SIG-M5 treated with dmso at 0.1 percent for 504 hours (cell line): Measurements from ENCODE around the gene SSBP2.
"Not testable (repeated sequence)": the region's sequence is repeated elsewhere in the genome, so short reads cannot be mapped to it uniquely, and the experiment has no call there.

ENCODE experiments used
- DNase-seq: peaks from one replicate; lab custom pipeline; 2025; ENCODE audit not compliant: unreplicated experiment; lab: John Stamatoyannopoulos, UW

SSBP2 gene

DNA sequence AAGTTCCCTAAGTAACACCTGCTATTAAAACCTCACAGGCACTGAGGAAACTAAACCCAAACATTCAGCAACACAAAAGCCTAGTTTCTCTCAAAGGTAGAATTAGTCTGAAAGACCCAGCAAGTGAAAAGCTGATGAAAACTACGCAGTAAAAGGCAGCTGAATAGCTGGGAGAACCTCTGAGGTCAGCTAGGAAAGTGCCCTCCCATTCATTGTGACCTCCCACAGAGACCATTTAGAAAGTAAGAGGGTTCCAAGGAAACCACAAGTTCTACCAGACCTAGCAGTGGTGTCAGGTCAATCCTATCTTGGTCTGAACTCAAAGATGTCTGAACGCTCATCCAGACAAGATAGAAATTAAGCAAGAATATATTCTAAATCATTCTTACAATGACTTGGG lies 144.7 kb downstream of the SSBP2 start:
- no peak for DNase-seq

- DNase-seq, result no peak
Observed at GRCh38 chr5:81605299-81605698, 145.6 kb downstream of the SSBP2 start.

- no peak for DNase-seq
Observed at GRCh38 chr5:81604193-81604592, 146.7 kb downstream of the SSBP2 start.

- no peak for DNase-seq
Observed at GRCh38 chr5:81601919-81602318, 149.0 kb downstream of the SSBP2 start.

GRCh38 chr5:81592085-81592484 lies 158.8 kb downstream of the SSBP2 start:
- not testable (repeated sequence) for DNase-seq

- no peak for DNase-seq
Observed at GRCh38 chr5:81590498-81591384, 160.2 kb downstream of the SSBP2 start.

DNA sequence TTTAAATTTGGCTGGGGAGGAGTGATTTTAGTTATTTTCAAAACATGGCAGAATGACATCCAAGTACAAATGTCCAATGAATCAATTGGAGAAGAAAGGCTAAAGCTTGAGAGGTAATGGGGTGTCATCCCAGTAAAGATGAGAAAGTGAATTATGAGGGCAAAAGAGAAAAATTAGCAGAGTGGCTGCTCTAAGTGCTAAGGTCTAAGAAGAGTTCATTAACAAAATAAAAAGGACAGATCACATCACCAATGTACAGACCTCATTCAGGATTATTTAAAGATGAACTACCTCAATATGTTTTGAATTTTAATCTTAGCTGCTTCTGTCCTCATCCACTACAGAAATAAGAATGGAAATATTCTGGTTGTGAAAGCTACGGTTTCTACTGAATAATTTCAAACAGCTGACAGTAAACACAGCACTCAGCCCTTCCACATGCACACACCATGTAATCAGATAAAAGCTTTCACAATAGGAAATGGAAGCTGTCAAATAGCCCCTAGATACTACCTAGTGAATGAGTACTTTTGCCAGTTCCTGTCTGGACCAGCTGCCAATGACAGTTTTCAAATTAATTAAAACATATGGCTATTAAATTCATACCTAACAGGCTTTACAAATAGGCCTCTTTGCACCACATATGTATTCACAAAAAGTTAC lies 171.5 kb downstream of the SSBP2 start:
- peak; percentile 38 for DNase-seq

DNA sequence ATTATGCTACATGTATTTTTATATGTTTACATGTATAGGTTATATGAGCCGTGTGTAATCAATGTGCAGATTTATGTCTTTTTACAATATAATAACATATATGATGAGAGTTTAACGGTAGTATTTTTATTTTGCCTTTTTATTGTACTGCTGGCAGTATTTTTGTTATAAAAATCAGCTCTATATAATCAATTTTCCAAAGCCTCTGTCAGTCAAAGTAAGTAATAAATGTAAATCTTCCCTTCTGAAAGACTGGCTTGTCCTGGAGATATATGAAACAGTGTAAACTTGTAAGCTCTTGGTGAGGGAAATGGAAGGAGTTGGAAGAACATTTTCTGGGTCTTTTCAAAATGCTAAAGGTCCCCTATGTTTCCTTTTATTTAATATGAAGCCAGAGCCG lies 173.8 kb downstream of the SSBP2 start:
- no peak for DNase-seq

DNA sequence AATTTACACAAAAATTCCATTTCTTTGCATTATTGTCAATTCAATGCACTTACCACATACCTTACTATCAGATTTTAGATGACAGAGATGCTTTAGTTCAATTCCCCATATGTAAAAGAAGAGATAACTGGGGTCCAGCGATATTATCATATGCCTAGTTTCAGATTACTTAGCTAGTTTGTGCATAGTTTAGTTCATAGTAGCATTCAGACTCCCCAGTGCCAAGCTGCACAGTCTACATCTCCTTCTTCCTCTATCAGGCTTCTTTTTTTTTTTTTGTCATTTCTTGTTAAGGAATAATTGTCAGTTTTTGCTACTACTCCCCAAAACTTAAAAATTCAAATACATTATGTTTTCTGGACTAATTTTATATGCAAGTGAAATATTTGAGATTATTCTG lies 175.0 kb downstream of the SSBP2 start:
- DNase-seq, result no peak

DNA sequence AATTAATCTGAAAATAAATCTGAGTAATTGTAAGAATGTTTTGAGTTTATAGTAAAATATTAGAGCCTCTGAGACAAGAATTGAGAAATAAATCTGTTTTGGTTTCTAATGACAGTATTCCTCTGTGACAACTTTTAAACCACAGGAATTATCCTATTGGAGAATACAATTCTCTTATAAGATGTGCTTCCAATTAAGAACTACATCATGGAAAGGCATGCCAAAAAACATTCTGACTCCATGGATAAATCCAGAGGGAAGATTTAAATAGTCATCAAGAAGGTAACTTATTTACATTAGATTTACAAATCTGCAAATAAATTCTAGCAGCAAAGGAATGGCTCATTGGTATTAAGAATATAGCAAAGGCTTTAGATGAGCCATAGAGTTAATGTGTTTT lies 178.7 kb downstream of the SSBP2 start:
- DNase-seq, result no peak

DNA sequence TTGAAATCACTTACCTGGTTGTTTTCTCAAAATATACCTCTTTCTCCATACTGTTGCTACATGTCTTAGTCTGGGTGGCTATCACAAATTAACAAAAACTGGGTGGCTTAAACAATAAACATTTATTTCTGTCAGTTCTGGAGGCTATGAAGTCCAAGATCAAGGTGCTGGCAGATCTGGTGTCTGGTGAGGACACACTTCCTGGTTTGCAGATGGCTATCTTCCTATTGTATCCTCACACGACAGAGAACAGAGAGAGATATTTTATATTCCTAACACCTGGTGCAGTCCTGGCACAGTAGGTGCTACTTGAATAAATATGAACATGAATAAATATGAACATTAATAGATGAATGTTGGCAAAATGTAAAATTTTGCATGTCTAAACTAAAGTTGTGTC lies 192.7 kb downstream of the SSBP2 start:
- no peak for DNase-seq

GRCh38 chr5:81556809-81557208 lies 194.1 kb downstream of the SSBP2 start:
- no peak for DNase-seq

DNA sequence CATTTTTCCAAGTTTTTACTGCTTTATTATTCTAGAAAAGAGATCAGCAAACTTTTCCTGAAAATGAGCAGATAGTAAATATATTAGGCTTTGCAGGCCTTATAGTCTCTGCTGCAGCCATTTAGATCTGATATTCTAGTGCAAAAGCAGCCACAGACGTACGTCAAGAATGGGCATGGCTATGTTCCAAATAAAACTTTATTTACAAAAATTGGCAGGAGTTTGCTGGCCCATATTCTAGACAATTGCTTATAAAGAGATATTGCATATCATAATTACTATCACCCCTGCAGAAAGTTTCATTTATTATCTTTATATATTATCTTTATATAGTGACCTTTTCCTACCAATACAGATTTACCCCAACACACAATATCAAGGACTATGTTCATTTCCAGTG lies 195.0 kb downstream of the SSBP2 start:
- DNase-seq, result no peak

GRCh38 chr5:81554647-81555046 lies 196.2 kb downstream of the SSBP2 start:
- DNase-seq, result no peak

DNA sequence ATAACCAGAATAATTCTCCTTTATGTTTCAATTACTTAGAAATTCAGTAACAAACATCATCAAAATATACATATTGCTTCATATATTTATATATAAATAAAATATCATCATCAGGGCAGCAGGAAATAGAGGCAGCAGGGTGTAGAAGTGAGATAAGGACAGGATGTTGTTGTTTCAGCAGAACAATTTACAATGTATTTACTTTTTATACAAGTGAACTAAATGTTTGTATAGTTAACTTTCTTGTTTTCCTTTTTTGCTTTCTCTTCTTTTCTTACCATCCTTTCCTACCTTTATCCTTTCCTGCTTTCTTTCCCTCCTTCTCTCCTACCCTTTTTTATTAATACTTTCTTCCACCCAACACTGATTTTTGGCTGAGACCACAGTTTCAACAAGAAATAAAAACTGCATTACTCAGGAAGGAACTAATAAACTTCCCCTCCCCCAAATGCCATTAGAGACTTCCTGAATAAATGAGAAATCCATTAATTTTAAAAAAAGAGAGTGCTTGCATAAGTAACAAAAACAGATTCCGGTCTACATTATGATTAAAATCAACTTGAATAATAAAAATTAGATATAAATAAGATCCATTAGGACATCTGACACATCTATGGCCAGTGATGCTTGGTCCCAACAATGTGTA lies 197.2 kb downstream of the SSBP2 start:
- DNase-seq, result no peak

DNA sequence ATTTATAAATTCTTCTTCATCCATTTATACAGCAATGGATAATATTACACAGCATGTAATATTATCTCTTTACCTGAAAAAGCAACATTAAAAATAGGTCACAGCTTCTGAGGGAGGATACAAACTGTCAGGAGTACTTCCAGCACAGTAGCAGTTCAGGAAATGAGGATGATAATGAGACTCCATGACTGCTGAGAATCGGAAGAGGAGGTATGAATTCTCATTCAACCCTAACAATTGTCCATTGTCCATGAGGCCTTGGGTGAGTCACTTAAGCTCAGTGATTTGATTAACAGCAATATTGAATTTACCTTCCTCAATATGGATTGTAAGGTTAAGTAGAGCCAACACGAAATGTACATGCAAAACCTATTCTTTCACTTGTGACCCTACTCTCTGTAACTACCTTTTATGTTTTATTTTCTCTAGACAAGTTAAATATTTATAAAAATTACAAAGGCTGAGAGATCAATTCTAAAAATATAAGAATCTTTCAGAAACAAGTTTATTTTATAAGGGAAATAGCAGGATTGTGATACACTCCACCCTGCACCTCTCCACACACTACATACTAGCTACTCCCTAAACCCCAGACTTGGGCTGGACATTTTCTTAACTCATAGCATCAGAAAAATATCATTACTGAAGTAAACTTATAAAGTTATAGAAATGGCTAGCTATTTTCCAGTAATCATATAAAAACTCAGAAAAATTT lies 197.9 kb downstream of the SSBP2 start:
- no peak for DNase-seq

DNA sequence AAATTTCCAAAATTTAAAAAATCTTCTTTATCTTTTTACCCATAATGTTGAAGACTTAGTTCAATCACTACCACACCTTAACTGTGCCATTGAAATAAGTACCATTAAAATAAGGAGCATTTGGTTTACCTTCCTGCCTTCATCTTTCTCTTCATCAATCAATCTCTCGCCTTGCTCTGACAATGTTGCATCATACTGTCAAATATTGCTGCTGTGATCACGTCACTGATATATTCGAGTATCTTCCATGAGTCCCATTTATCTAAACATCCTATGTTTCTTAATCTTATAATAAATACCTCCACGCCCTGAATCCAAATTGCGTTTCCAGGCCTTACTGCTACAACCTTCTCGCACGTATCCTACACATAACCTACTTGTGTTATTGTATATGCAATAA lies 201.8 kb downstream of the SSBP2 start:
- no peak for DNase-seq

DNA sequence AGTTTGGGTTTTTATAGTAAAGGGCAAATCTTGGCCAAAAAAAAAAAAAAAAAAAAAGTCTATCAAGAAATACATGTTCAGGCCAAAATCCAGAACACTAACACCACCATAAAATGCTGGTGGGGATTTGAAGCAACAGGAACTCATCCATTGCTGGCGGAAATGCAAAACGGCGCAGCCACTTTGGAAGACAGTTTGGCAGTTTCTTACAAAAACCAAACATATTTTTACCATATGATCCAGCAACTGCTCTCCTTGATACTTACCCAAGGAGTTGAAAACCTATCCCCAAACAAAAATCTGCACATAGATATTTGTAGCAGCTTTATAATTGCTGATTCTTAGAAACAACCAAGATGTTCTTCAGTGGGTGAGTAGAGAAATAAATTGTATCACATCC lies 203.9 kb downstream of the SSBP2 start:
- DNase-seq, result no peak

GRCh38 chr5:81545911-81546310 lies 205.0 kb downstream of the SSBP2 start:
- no peak for DNase-seq

DNA sequence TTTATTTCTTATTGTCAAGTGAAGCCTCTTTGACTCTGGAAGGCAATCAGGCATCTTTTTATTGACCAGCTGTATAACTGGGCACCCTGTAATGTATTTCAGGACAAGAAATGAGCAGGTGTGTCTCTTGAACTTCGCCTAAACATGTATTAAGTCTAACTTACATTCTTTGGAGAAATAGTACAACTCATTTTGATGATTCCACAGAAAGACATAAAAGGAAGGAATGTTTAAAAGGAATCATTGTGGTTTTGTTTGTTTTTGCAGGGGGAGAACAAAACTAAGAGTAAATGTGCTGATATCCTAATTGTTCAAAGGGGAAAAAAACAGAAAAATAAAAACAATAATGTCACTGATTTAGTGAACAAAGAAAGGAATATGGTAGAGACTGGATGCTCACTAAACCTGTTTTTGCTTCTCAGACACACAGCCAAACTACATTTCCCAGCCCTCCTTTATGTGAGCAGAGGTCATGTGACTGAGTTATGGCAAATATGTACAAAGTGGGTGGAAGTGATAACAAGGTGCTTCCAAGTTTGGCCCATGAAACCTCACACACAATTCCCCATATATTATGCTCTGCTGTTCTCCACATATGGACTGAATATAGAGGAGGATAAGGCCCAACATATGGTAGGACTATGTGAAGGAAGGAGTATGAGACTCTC lies 206.4 kb downstream of the SSBP2 start:
- DNase-seq, result peak; percentile 22

DNA sequence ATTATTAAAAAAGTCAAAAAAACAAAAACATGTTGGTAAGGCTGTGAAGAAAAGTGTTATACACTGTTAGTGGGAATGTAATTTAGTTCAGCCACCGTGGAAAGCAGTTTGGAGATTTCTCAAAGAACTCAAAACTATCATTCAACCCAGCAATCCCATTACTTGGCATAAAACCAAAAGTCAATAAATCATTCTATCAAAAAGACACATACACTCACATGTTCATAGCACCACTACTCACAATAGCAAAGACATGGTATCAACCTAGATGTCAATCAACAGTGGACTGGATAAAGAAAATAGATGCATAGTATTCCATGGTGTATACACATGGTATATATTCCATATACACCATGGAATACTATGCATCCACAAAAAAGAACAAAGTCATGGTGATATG lies 208.7 kb downstream of the SSBP2 start:
- DNase-seq, result no peak
